ENCODE measurements around the gene RAP1GAP2.

Gene RAP1GAP2

GRCh38 chr17:2924211-2924610 is 128.0 kb downstream of the RAP1GAP2 start:
- TF ChIP-seq CTCF (IDR thresholded peaks at IDR 0.05; ENCODE audit: extremely low read depth, insufficient read depth, missing control alignments) = no peak
- in situ Hi-C loops (cut with MboI; ENCODE audit: low pct_unique_long_range_greater_than_20kb, low sequenced_read_pairs, unreplicated experiment) = no loop called here
- DNase-seq (ENCODE audit: low spot score) = no peak

GRCh38 chr17:2925011-2925410 is 128.8 kb downstream of the RAP1GAP2 start:
- in situ Hi-C loops (cut with MboI; ENCODE audit: low pct_unique_long_range_greater_than_20kb, low sequenced_read_pairs, unreplicated experiment) = no loop called here
- TF ChIP-seq CTCF (IDR thresholded peaks at IDR 0.05; ENCODE audit: extremely low read depth, insufficient read depth, missing control alignments) = no peak
- DNase-seq (ENCODE audit: low spot score) = no peak

- in situ Hi-C loops (cut with MboI; ENCODE audit: low pct_unique_long_range_greater_than_20kb, low sequenced_read_pairs, unreplicated experiment) = no loop called here
- DNase-seq (ENCODE audit: low spot score) = no peak
- no peak for TF ChIP-seq CTCF (IDR thresholded peaks at IDR 0.05; ENCODE audit: extremely low read depth, insufficient read depth, missing control alignments)
Measured at GRCh38 chr17:2926019-2926650, 129.9 kb downstream of the RAP1GAP2 start.

GRCh38 chr17:2928294-2928890 is 132.2 kb downstream of the RAP1GAP2 start:
- in situ Hi-C loops (cut with MboI; ENCODE audit: low pct_unique_long_range_greater_than_20kb, low sequenced_read_pairs, unreplicated experiment) = no loop called here
- no peak for DNase-seq (ENCODE audit: low spot score)
- no peak for TF ChIP-seq CTCF (IDR thresholded peaks at IDR 0.05; ENCODE audit: extremely low read depth, insufficient read depth, missing control alignments)

- TF ChIP-seq CTCF (IDR thresholded peaks at IDR 0.05; ENCODE audit: extremely low read depth, insufficient read depth, missing control alignments) = peak; percentile 59
- in situ Hi-C loops (cut with MboI; ENCODE audit: low pct_unique_long_range_greater_than_20kb, low sequenced_read_pairs, unreplicated experiment) = no loop called here
- DNase-seq (ENCODE audit: low spot score) = peak; percentile 70
Measured at GRCh38 chr17:2929881-2930533, 133.8 kb downstream of the RAP1GAP2 start.

- no peak for TF ChIP-seq CTCF (IDR thresholded peaks at IDR 0.05; ENCODE audit: extremely low read depth, insufficient read depth, missing control alignments)
- in situ Hi-C loops (cut with MboI; ENCODE audit: low pct_unique_long_range_greater_than_20kb, low sequenced_read_pairs, unreplicated experiment) = no loop called here
- no peak for DNase-seq (ENCODE audit: low spot score)
Measured at GRCh38 chr17:2931876-2932275, 135.6 kb downstream of the RAP1GAP2 start.
